Neutrophil (primary cell): Measurements from ENCODE around the gene C11orf71.

Source experiments
- H3K27ac ChIP-seq: fragments of 200-600 bp; sonication (generic); 2 replicates; pipeline ENCODE4 v1.5.1; 2016; ENCODE audit warnings: mild to moderate bottlenecking, moderate library complexity
- H3K27me3 ChIP-seq: fragments of 200-600 bp; sonication (generic); 2 replicates; pipeline ENCODE4 v1.6.0; 2016; ENCODE audit warnings: mild to moderate bottlenecking
- H3K36me3 ChIP-seq: fragments of 200-600 bp; sonication (generic); 2 replicates; pipeline ENCODE4 v1.5.1; 2017
- H3K4me1 ChIP-seq, 2 experiments: fragments of 200-600 bp in 1 of 2; sonication (generic) in 1 of 2; 1 replicate in 1 of 2; 2 replicates in 1 of 2; pipeline versions ENCODE4 v1.5.1 to v1.6.1; 2013 to 2016; ENCODE audit warnings: low read depth in 1 of 2, low read length in 1 of 2, mild to moderate bottlenecking in 1 of 2, moderate library complexity in 1 of 2; ENCODE audit not compliant: control insufficient read depth in 1 of 2, insufficient read depth in 1 of 2
- H3K4me3 ChIP-seq, 2 experiments: fragments of 200-600 bp in 1 of 2; sonication (generic) in 1 of 2; 1 replicate in 1 of 2; 2 replicates in 1 of 2; pipeline ENCODE4 v1.5.1; 2013 to 2016; ENCODE audit warnings: low read depth in 1 of 2, low read length in 1 of 2, mild to moderate bottlenecking in 1 of 2, moderate library complexity in 1 of 2
- H3K9me3 ChIP-seq: fragments of 200-600 bp; sonication (generic); 2 replicates; pipeline ENCODE4 v1.5.1; 2016
- TF ChIP-seq, protein P1 (sequence below): fragments of 200-600 bp; sonication (generic); IDR thresholded peaks from 2 replicates; pipeline ENCODE4 v1.5.1; 2016; ENCODE audit warnings: antibody characterized with exemption

The C11orf71 gene

GRCh38 chr11:114377612-114378267 is 22.6 kb downstream of the C11orf71 start:
- Histone ChIP-seq H3K9me3 (no peaks in the 10 kb centered on the region), H3K36me3 (no peaks in the 10 kb centered on the region), H3K27ac (no peak overlapping the region), H3K27me3 (peaks cover 43% of the 10 kb centered on the region), H3K4me3 (no peak overlapping the region), H3K4me1 (no peaks in the 10 kb centered on the region)
- TF ChIP-seq, protein P1, sequence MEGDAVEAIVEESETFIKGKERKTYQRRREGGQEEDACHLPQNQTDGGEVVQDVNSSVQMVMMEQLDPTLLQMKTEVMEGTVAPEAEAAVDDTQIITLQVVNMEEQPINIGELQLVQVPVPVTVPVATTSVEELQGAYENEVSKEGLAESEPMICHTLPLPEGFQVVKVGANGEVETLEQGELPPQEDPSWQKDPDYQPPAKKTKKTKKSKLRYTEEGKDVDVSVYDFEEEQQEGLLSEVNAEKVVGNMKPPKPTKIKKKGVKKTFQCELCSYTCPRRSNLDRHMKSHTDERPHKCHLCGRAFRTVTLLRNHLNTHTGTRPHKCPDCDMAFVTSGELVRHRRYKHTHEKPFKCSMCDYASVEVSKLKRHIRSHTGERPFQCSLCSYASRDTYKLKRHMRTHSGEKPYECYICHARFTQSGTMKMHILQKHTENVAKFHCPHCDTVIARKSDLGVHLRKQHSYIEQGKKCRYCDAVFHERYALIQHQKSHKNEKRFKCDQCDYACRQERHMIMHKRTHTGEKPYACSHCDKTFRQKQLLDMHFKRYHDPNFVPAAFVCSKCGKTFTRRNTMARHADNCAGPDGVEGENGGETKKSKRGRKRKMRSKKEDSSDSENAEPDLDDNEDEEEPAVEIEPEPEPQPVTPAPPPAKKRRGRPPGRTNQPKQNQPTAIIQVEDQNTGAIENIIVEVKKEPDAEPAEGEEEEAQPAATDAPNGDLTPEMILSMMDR: no peak

- no peaks in the 10 kb centered on the region for H3K4me1 ChIP-seq
- H3K4me3 ChIP-seq: no peak overlapping the region
- H3K36me3 ChIP-seq: no peaks in the 10 kb centered on the region
- H3K27ac ChIP-seq: no peak overlapping the region
- no peaks in the 10 kb centered on the region for H3K9me3 ChIP-seq
- TF ChIP-seq, protein P1: no peak
- H3K27me3 ChIP-seq: peaks cover 56% of the 10 kb centered on the region
Measured at GRCh38 chr11:114375052-114375451, 25.3 kb downstream of the C11orf71 start.

DNA sequence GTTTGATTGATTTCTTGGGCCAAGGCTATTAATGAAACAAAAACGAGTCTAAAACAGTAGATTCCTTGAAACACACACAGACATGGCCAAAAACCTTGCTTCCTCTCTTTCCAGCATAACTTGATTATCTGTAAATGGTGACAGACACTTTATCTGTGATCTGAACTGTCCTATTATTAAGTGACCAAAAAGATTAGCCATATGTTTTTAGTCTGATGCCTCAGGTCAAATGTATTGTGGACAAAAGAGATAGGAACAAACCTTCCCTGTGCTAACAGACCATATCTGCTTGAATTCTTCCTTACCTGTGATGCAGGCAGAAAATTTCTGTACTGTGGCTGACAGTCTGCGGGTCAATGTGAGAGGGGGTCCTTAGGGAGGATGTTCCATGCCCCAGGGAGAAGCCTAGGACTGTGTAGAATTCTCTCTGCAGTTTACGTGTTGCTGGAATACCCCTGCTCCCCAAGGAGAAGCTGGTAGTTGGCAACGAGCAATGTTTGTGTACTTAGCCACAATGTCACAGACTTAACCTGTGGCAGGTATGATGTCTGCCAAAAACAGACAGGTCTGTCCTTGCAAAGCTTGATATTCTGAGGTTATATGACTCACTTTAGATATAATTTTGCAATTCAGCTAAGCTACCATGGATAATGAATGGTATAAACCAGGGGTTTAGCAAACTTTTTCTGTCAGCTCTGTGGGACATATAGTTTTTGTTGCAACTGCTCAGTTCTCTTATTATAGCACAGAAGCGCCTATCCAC is 31.2 kb downstream of the C11orf71 start:
- peaks cover 42% of the 10 kb centered on the region for H3K27me3 ChIP-seq
- H3K4me3 ChIP-seq: no peak overlapping the region
- TF ChIP-seq, protein P1: no peak
- H3K27ac ChIP-seq: no peak overlapping the region
- no peaks in the 10 kb centered on the region for H3K4me1 ChIP-seq
- no peaks in the 10 kb centered on the region for H3K9me3 ChIP-seq
- H3K36me3 ChIP-seq: no peaks in the 10 kb centered on the region

- no peaks in the 10 kb centered on the region for H3K36me3 ChIP-seq
- H3K27me3 ChIP-seq: peaks cover 33% of the 10 kb centered on the region
- TF ChIP-seq, protein P1: no peak
- H3K9me3 ChIP-seq: no peaks in the 10 kb centered on the region
- no peaks in the 10 kb centered on the region for H3K4me1 ChIP-seq
- H3K27ac ChIP-seq: no peak overlapping the region
- no peak overlapping the region for H3K4me3 ChIP-seq
Measured at GRCh38 chr11:114367244-114367957, 32.9 kb downstream of the C11orf71 start.

GRCh38 chr11:114366331-114367243 is 33.7 kb downstream of the C11orf71 start:
- Histone ChIP-seq H3K27me3 (peaks cover 25% of the 10 kb centered on the region), H3K36me3 (no peaks in the 10 kb centered on the region), H3K9me3 (no peaks in the 10 kb centered on the region), H3K4me3 (no peak overlapping the region), H3K27ac (no peak overlapping the region), H3K4me1 (no peaks in the 10 kb centered on the region)
- TF ChIP-seq, protein P1: no peak
